ENCODE data around the gene KIF21A. TPM values are rescaled to one million over a fixed set of nuclear protein-coding genes. Genes with fewer than 3 reads are reported as not detected.

The KIF21A gene
- total RNA-seq, 4 donors from 2014 or later, result 32.2 to 52.6 (median 44.0) TPM

DNA sequence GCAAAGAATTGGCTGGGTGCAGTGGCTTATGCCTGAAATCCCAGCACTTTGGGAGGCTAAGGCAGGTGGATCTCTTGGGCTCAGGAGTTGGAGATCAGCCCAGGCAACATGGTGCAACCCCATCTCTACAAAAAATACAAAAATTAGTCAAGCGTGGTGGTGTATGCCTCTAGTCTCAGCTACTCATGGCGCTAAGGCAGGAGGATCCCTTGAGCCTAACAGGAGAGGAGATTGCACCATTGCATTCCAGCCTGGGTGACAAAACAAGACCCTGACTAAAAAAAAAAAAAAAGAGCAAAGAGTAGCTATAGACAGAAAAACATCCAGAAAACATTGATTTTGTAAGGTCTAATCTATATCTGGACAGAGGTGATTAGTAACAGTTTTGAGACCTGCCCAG, 25.0 kb downstream of the KIF21A start:
- no peak overlapping the region for H3K4me3 ChIP-seq (ENCODE audit: low read depth, poor library complexity, severe bottlenecking)
- intact Hi-C loops (cut with DNase I; ENCODE audit: low total_unique reads), result no loop called here
- no peak for TF ChIP-seq CTCF (IDR thresholded peaks at IDR 0.05)
- no peak for TF ChIP-seq POLR2A (IDR thresholded peaks at IDR 0.05)
- no peak for DNase-seq (ENCODE audit: low spot score in 2 of 2)
- WGBS, 2 donors, result 95 to 100% methylated on average over 2 of the region's 2 CpGs

GRCh38 chr12:39413836-39414771, 28.8 kb downstream of the KIF21A start:
- 63 to 65% methylated on average over 2 of the region's 2 CpGs for WGBS, 2 donors
- no peak for DNase-seq (ENCODE audit: low spot score in 2 of 2)
- TF ChIP-seq POLR2A (IDR thresholded peaks at IDR 0.05) (no peak), CTCF (IDR thresholded peaks at IDR 0.05) (no peak)
- intact Hi-C loops (cut with DNase I; ENCODE audit: low total_unique reads), result no loop called here
- no peak overlapping the region for H3K4me3 ChIP-seq (ENCODE audit: low read depth, poor library complexity, severe bottlenecking)

DNA sequence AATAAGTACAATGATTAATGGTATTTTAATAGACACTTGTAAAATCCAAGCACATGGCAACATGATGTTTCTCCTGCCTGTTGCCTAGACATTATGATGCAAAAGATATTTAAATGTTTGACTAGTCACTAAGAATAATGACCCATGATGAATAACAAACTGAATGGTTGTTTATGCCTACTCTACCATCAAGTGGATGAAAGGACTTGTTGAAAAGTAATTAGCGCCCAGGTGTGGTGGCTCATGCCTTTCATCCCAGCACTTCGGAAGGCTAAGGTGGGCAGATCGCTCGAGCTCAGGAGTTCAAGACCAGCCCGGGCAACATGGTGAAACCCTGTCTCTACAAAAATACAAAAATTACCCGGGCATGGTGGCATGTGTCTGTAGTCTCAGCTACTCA, 30.7 kb downstream of the KIF21A start:
- 83% methylated on average over 6 of the region's 6 CpGs for WGBS, 2 donors
- no peak overlapping the region for H3K4me3 ChIP-seq (ENCODE audit: low read depth, poor library complexity, severe bottlenecking)
- intact Hi-C loops (cut with DNase I; ENCODE audit: low total_unique reads), result no loop called here

DNA sequence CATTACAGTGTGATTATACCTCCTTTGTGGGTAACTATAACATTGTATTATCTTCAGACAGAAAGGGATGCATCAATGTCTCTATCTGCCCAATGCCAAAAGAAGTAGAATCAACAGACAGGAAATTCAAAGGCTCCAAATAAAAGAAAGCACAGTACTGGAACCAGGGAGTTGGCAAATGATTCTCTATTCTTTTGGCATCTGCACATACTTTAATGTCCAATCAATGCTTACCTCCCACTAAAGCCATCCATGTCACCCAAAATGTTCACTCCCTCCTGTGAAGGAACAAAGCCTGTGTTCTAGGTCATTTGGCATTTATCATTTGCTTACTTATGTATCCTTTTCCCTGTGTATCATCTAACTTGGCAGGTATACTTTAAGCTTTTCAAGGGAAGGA, 36.7 kb downstream of the KIF21A start:
- H3K4me3 ChIP-seq (ENCODE audit: low read depth, poor library complexity, severe bottlenecking), result no peak overlapping the region
- intact Hi-C loops (cut with DNase I; ENCODE audit: low total_unique reads), result no loop called here
- no peak for DNase-seq (ENCODE audit: low spot score in 2 of 2)
- TF ChIP-seq POLR2A (IDR thresholded peaks at IDR 0.05) (no peak), CTCF (IDR thresholded peaks at IDR 0.05) (no peak)

More for the DNA sequence above, 30.7 kb downstream of the KIF21A start:
- DNase-seq (ENCODE audit: low spot score in 2 of 2), result no peak
- TF ChIP-seq CTCF (IDR thresholded peaks at IDR 0.05) (no peak), POLR2A (IDR thresholded peaks at IDR 0.05) (no peak)

- WGBS, 2 donors, result 77 to 78% methylated on average over 3 of the region's 3 CpGs
- intact Hi-C loops (cut with DNase I; ENCODE audit: low total_unique reads), result no loop called here
- DNase-seq (ENCODE audit: low spot score in 2 of 2), result no peak
- TF ChIP-seq POLR2A (IDR thresholded peaks at IDR 0.05), result no peak
- no peak for TF ChIP-seq CTCF (IDR thresholded peaks at IDR 0.05)
- H3K4me3 ChIP-seq (ENCODE audit: low read depth, poor library complexity, severe bottlenecking), result no peak overlapping the region
These were observed 37.3 kb downstream of the KIF21A start for GRCh38 chr12:39405580-39405979.

All from lower leg skin (tissue), 4 donors.